CD4-positive, alpha-beta T cell (primary cell): Measurements from ENCODE around the gene SIGLECL1. TPM values are rescaled to one million over a fixed set of nuclear protein-coding genes. Genes with fewer than 3 reads are reported as not detected.
A peak's percentile ranks its signal among the peaks of the same experiment; 100 is the strongest.

Experiments
- ATAC-seq: fragments of 200-7000 bp; cut with Tn5 transposase; one replicate; pipeline ENCODE4 v1.10.0; 2022; ENCODE audit warnings: mild to moderate bottlenecking; ENCODE audit not compliant: poor library complexity
- CTCF ChIA-PET: fragments of 350-600 bp; sonication (Branson Sonifier 250); formaldehyde crosslinking; loops from one replicate; lab custom pipeline; 2021; ENCODE audit warnings: antibody characterized with exemption, inconsistent platforms; lab: Charles Lee
- POLR2A ChIA-PET: fragments of 350-600 bp; sonication (Branson Sonifier 250); formaldehyde crosslinking; loops from one replicate; lab custom pipeline; 2021; ENCODE audit warnings: antibody characterized with exemption, inconsistent platforms; lab: Charles Lee
- DNase-seq, 14 experiments: peaks; one replicate each; pipeline ENCODE4 v3.0.0-alpha.2; 2013 to 2020; ENCODE audit warnings: mixed read lengths in 2 of 14
- H3K27ac ChIP-seq, 2 donors: one replicate each; pipeline versions ENCODE4 v1.5.1 to v1.7.0; 2013; ENCODE audit warnings: low read length in 2 of 2, low read depth in 1 of 2, mild to moderate bottlenecking in 1 of 2
- H3K27me3 ChIP-seq, 2 experiments: 1 replicate in 1 of 2; 2 replicates in 1 of 2; pipeline versions ENCODE4 v1.6.1 to v1.7.0; 2013; ENCODE audit warnings: low read length in 2 of 2, control low read depth in 1 of 2, mild to moderate bottlenecking in 1 of 2, moderate library complexity in 1 of 2; ENCODE audit not compliant: insufficient read depth in 2 of 2, control insufficient read depth in 1 of 2
- H3K36me3 ChIP-seq: one replicate; pipeline ENCODE4 v1.6.1; 2013; ENCODE audit warnings: low read length, control low read depth; ENCODE audit not compliant: insufficient read depth
- H3K4me1 ChIP-seq: one replicate; pipeline ENCODE4 v1.6.1; 2013; ENCODE audit warnings: low read length, control low read depth; ENCODE audit not compliant: insufficient read depth
- H3K4me3 ChIP-seq: one replicate; pipeline ENCODE4 v1.5.1; 2013; ENCODE audit warnings: mild to moderate bottlenecking, low read length, moderate library complexity
- H3K9me3 ChIP-seq, 2 experiments: 1 replicate in 1 of 2; 2 replicates in 1 of 2; pipeline versions ENCODE4 v1.6.1 to v1.7.0; 2013; ENCODE audit warnings: low read length in 2 of 2, mild to moderate bottlenecking in 2 of 2, control low read depth in 1 of 2, moderate library complexity in 1 of 2; ENCODE audit not compliant: control insufficient read depth in 1 of 2, insufficient read depth in 1 of 2
- H3K27ac Mint-ChIP-seq: one replicate; pipeline ENCODE4 v1.8.0; 2020; ENCODE audit warnings: mixed read lengths
- H3K27me3 Mint-ChIP-seq: one replicate; pipeline ENCODE4 v1.8.0; 2021; ENCODE audit warnings: mixed read lengths
- H3K36me3 Mint-ChIP-seq: one replicate; pipeline ENCODE4 v1.8.0; 2021; ENCODE audit warnings: low read depth, mixed read lengths
- H3K4me1 Mint-ChIP-seq: one replicate; pipeline ENCODE4 v1.8.0; 2021; ENCODE audit warnings: low read depth, mixed read lengths
- H3K4me3 Mint-ChIP-seq: one replicate; pipeline ENCODE4 v1.8.0; 2020; ENCODE audit warnings: mild to moderate bottlenecking, mixed read lengths
- H3K9me3 Mint-ChIP-seq: one replicate; pipeline ENCODE4 v1.8.0; 2020; ENCODE audit warnings: mixed read lengths
- intact Hi-C, 2 experiments: fragments of 100-400 bp; cut with DNase I in 1 of 2; cut with micrococcal nuclease in 1 of 2; formaldehyde crosslinking; loops; one replicate each; pipeline versions ENCODE4 v1.15.1 to v1.9.0; 2023 to 2025; cut with DNase I, micrococcal nuclease
- total RNA-seq, 174 experiments: library from RNA in 2 of 174; stranded (reverse) in 2 of 174; gene quantifications; one replicate each; pipeline ENCODE4 v1.2.3 and lab custom pipeline; 2021 to 2026
- TF ChIP-seq, protein P1 (sequence below): fragments of 200-600 bp; IDR thresholded peaks from one replicate; pipeline ENCODE4 v1.8.0; 2022; ENCODE audit warnings: antibody characterized with exemption, mild to moderate bottlenecking

Gene SIGLECL1
- total RNA-seq, 2 experiments from 2014 or later: not detected

DNA sequence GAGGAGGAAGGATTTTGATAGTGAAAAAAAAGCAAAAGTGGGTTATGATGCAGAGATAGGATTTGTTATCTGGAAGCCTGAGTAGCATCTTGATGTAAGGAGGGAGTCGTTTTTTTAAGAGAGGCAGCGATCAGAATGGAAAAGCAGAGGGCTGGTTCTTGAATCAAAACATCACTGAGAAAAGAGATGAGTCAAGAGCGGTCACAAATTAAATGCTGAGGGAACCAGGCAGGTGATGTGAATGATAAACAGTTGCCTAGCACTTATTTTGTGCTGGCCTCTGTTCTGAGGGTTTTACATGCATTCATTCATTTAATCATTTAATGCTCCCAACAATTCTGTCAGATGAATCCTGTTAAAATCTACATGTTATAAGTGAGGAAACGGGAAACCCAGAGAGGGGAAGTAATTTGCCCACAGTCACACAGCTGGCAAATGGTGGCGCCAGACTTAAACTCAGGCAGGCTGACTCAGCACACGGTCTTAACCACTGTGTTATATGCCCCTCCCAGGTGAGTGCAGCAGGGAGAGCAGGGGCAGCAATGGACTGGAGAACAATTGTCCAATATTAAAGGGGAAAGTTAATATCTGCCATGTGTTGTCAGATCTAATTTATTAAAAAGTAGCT is 21.4 kb downstream of the SIGLECL1 start:
- H3K9me3 Mint-ChIP-seq: no peaks in the 10 kb centered on the region
- Histone ChIP-seq H3K27ac (no peak overlapping the region), H3K4me3 (no peak overlapping the region), H3K4me1 (no peaks in the 10 kb centered on the region), H3K27me3 (no peaks in the 10 kb centered on the region), H3K36me3 (no peaks in the 10 kb centered on the region), H3K9me3 (no peaks in the 10 kb centered on the region)
- TF ChIP-seq, protein P1, sequence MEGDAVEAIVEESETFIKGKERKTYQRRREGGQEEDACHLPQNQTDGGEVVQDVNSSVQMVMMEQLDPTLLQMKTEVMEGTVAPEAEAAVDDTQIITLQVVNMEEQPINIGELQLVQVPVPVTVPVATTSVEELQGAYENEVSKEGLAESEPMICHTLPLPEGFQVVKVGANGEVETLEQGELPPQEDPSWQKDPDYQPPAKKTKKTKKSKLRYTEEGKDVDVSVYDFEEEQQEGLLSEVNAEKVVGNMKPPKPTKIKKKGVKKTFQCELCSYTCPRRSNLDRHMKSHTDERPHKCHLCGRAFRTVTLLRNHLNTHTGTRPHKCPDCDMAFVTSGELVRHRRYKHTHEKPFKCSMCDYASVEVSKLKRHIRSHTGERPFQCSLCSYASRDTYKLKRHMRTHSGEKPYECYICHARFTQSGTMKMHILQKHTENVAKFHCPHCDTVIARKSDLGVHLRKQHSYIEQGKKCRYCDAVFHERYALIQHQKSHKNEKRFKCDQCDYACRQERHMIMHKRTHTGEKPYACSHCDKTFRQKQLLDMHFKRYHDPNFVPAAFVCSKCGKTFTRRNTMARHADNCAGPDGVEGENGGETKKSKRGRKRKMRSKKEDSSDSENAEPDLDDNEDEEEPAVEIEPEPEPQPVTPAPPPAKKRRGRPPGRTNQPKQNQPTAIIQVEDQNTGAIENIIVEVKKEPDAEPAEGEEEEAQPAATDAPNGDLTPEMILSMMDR: no peak
- POLR2A ChIA-PET: no interaction called here
- peaks cover 16% of the 10 kb centered on the region for H3K4me1 Mint-ChIP-seq
- no peaks in the 10 kb centered on the region for H3K36me3 Mint-ChIP-seq
- DNase-seq (peak in 4 of 14 experiments; percentile 14 to 50 (median 38)), ATAC-seq (peak; percentile 52)
- no peak overlapping the region for H3K4me3 Mint-ChIP-seq
- CTCF ChIA-PET: no interaction called here
- H3K27ac Mint-ChIP-seq: peak overlapping the region; percentile 49
- peaks cover 11% of the 10 kb centered on the region for H3K27me3 Mint-ChIP-seq
- intact Hi-C loops: no loop called here

DNA sequence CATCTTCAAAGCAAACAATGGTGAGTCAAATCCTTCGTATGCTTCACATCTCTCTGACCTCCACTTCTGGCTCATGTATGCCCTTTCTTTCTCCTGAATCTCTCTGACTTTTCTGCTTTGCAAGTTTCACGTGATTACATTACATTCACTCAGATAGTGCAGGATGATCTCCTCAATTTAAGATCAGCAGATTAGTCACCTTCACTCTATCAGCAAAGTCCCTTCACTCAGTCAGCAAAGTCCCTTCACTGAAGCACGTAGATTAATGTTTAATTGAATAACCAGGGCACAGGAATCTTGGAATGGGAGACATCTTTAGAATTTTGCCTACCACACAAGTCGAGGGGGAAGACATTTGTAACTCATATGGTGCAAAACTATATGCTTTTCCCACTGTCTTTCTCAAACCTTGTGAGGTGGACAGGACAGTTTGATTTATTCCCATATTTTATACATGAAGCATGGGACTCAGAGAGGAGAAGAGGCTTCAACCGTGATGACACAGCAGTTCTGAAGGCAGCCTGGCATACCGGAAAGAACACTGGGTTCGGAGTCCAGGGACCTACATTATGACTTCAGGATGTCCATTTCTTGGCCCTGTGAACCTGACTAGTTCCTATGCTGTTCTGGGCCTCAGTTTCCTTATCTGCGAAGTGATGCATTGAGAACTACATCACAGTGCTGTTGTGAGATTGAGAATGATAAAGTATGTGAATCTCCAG is 23.3 kb downstream of the SIGLECL1 start:
- Mint-ChIP-seq H3K4me1 (peaks cover 16% of the 10 kb centered on the region), H3K27me3 (peaks cover 27% of the 10 kb centered on the region), H3K4me3 (no peak overlapping the region), H3K9me3 (no peaks in the 10 kb centered on the region), H3K27ac (peak overlapping the region; percentile 21), H3K36me3 (no peaks in the 10 kb centered on the region)
- H3K4me1 ChIP-seq: no peaks in the 10 kb centered on the region
- ChIA-PET POLR2A (no interaction called here), CTCF (no interaction called here)
- DNase-seq: no peak
- TF ChIP-seq, protein P1: no peak
- no peak overlapping the region for H3K27ac ChIP-seq
- no peak for ATAC-seq
- no peaks in the 10 kb centered on the region for H3K9me3 ChIP-seq
- intact Hi-C loops: no loop called here
- H3K4me3 ChIP-seq: no peak overlapping the region
- H3K36me3 ChIP-seq: no peaks in the 10 kb centered on the region
- H3K27me3 ChIP-seq: peaks cover 0 to 2% of the 10 kb centered on the region in 2 experiments

DNA sequence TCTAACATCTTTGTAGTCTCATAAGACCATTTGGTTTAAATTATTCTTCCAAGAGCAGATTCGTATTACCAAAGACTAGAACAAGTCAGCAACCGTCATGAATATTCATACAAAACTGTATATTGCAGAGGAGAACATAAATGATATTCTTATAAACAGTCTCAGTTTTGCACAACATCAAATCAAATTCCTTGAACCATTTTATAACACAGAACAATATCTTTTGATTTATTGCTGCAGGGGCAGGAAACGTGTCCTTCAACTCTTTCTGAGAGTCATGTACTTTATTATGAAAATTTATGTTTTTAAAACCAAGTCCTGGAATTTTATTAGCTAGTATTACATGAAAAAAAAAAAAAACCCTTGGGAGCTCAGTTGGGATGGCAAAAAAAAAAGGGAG is 26.2 kb downstream of the SIGLECL1 start:
- Histone ChIP-seq H3K9me3 (no peaks in the 10 kb centered on the region), H3K4me3 (no peak overlapping the region), H3K27me3 (peaks cover 0 to 2% of the 10 kb centered on the region in 2 experiments), H3K4me1 (no peaks in the 10 kb centered on the region), H3K36me3 (no peaks in the 10 kb centered on the region), H3K27ac (no peak overlapping the region)
- no peak overlapping the region for H3K4me3 Mint-ChIP-seq
- CTCF ChIA-PET: no interaction called here
- DNase-seq: no peak
- no peaks in the 10 kb centered on the region for H3K36me3 Mint-ChIP-seq
- H3K9me3 Mint-ChIP-seq: peaks cover 3% of the 10 kb centered on the region
- intact Hi-C loops: no loop called here
- TF ChIP-seq, protein P1: no peak
- POLR2A ChIA-PET: no interaction called here
- no peak for ATAC-seq
- H3K4me1 Mint-ChIP-seq: peaks cover 13% of the 10 kb centered on the region
- H3K27ac Mint-ChIP-seq: no peak overlapping the region
- H3K27me3 Mint-ChIP-seq: peaks cover 35% of the 10 kb centered on the region
